ENCODE data around the gene HOXD11. TPM values are rescaled to one million over a fixed set of nuclear protein-coding genes. Genes with fewer than 3 reads are reported as not detected.

The HOXD11 gene
- total RNA-seq, 2 experiments from 2014 or later = not detected

GRCh38 chr2:176110415-176111308, 3.6 kb downstream of the HOXD11 start:
- H3K4me3 Mint-ChIP-seq = no peak overlapping the region
- ChIA-PET CTCF (interaction anchor here (0.5 to 2.7 kb wide), 13 partner anchors 8 to 1038 kb away, joined by 3 to 20 read pairs (median 4); no protein-coding TSS in a partner anchor), POLR2A (interaction anchor here (0.7 kb wide), 1 partner anchor 77 kb away, joined by 3 read pairs; no protein-coding TSS in a partner anchor)
- H3K27ac Mint-ChIP-seq = no peak overlapping the region
- H3K4me1 Mint-ChIP-seq = peaks cover 17% of the 10 kb centered on the region
- ATAC-seq = no peak
- intact Hi-C loops (cut with DNase I, micrococcal nuclease) = loop anchor here in 1 of 2 experiments (5.0 kb wide), 2 partner anchors 33 to 52 kb away; no protein-coding TSS in a partner anchor
- H3K27me3 Mint-ChIP-seq = peaks cover 72% of the 10 kb centered on the region
- no peaks in the 10 kb centered on the region for H3K9me3 Mint-ChIP-seq (ENCODE audit: low read depth)
- H3K36me3 Mint-ChIP-seq (ENCODE audit: low read depth) = no peaks in the 10 kb centered on the region
- DNase-seq = no peak

GRCh38 chr2:176111309-176111663, 4.2 kb downstream of the HOXD11 start:
- no peak for ATAC-seq
- H3K27me3 Mint-ChIP-seq = peaks cover 70% of the 10 kb centered on the region
- H3K27ac Mint-ChIP-seq = no peak overlapping the region

GRCh38 chr2:176111846-176112374, 4.8 kb downstream of the HOXD11 start:
- Mint-ChIP-seq H3K27me3 (peaks cover 73% of the 10 kb centered on the region), H3K4me3 (no peak overlapping the region), H3K27ac (no peak overlapping the region), H3K9me3 (ENCODE audit: low read depth) (peaks cover 2% of the 10 kb centered on the region), H3K4me1 (peaks cover 10% of the 10 kb centered on the region), H3K36me3 (ENCODE audit: low read depth) (no peaks in the 10 kb centered on the region)
- no peak for ATAC-seq
- DNase-seq = no peak
- intact Hi-C loops (cut with DNase I, micrococcal nuclease) = loop anchor here (2.0 to 5.0 kb wide), 3 partner anchors 27 to 50 kb away; no protein-coding TSS in a partner anchor
- ChIA-PET POLR2A (no interaction called here), CTCF (interaction anchor here (0.5 to 2.7 kb wide), 6 partner anchors 9 to 953 kb away, joined by 3 to 20 read pairs (median 10); no protein-coding TSS in a partner anchor)

More at GRCh38 chr2:176111309-176111663, 4.2 kb downstream of the HOXD11 start:
- Mint-ChIP-seq H3K4me1 (peaks cover 11% of the 10 kb centered on the region), H3K4me3 (no peak overlapping the region), H3K36me3 (ENCODE audit: low read depth) (no peaks in the 10 kb centered on the region), H3K9me3 (ENCODE audit: low read depth) (no peaks in the 10 kb centered on the region)
- DNase-seq = peak; percentile 60
- ChIA-PET POLR2A (interaction anchor here (0.7 kb wide), 1 partner anchor 76 kb away, joined by 3 read pairs; no protein-coding TSS in a partner anchor), CTCF (interaction anchor here (0.5 to 2.7 kb wide), 11 partner anchors 9 to 1037 kb away, joined by 3 to 20 read pairs (median 5); no protein-coding TSS in a partner anchor)
- intact Hi-C loops (cut with DNase I, micrococcal nuclease) = loop anchor here in 1 of 2 experiments (5.0 kb wide), 2 partner anchors 34 to 51 kb away; no protein-coding TSS in a partner anchor

GRCh38 chr2:176112375-176113302, 5.6 kb downstream of the HOXD11 start:
- ATAC-seq = no peak
- ChIA-PET POLR2A (no interaction called here), CTCF (interaction anchor here (1.4 to 1.7 kb wide), 2 partner anchors 15 to 17 kb away, joined by 4 read pairs; no protein-coding TSS in a partner anchor)
- H3K4me3 Mint-ChIP-seq = no peak overlapping the region
- H3K9me3 Mint-ChIP-seq (ENCODE audit: low read depth) = peaks cover 2% of the 10 kb centered on the region
- DNase-seq = no peak
- intact Hi-C loops (cut with DNase I, micrococcal nuclease) = loop anchor here (2.0 to 5.0 kb wide), 3 partner anchors 28 to 50 kb away; no protein-coding TSS in a partner anchor
- peaks cover 7% of the 10 kb centered on the region for H3K4me1 Mint-ChIP-seq
- H3K27ac Mint-ChIP-seq = no peak overlapping the region
- H3K27me3 Mint-ChIP-seq = peaks cover 75% of the 10 kb centered on the region
- H3K36me3 Mint-ChIP-seq (ENCODE audit: low read depth) = no peaks in the 10 kb centered on the region

- ChIA-PET POLR2A (no interaction called here), CTCF (interaction anchor here (0.8 to 1.9 kb wide), 6 partner anchors 8 to 29 kb away, joined by 3 to 6 read pairs (median 4); partner anchors contain the start of gene HOXD9)
- no peak overlapping the region for H3K4me3 Mint-ChIP-seq
- peaks cover 8% of the 10 kb centered on the region for H3K4me1 Mint-ChIP-seq
- H3K36me3 Mint-ChIP-seq (ENCODE audit: low read depth) = no peaks in the 10 kb centered on the region
- DNase-seq (no peak), ATAC-seq (no peak)
- no peak overlapping the region for H3K27ac Mint-ChIP-seq
- peaks cover 79% of the 10 kb centered on the region for H3K27me3 Mint-ChIP-seq
- H3K9me3 Mint-ChIP-seq (ENCODE audit: low read depth) = peaks cover 4% of the 10 kb centered on the region
- intact Hi-C loops (cut with DNase I, micrococcal nuclease) = loop anchor here in 1 of 2 experiments (5.0 kb wide), 2 partner anchors 37 to 48 kb away; no protein-coding TSS in a partner anchor
These were observed 7.2 kb downstream of the HOXD11 start for GRCh38 chr2:176114120-176114929.

- H3K4me3 Mint-ChIP-seq = no peak overlapping the region
- DNase-seq = no peak
- H3K27me3 Mint-ChIP-seq = peaks cover 78% of the 10 kb centered on the region
- peaks cover 6% of the 10 kb centered on the region for H3K4me1 Mint-ChIP-seq
- H3K36me3 Mint-ChIP-seq (ENCODE audit: low read depth) = no peaks in the 10 kb centered on the region
- ChIA-PET CTCF (interaction anchor here (1.4 to 1.9 kb wide), 2 partner anchors 12 to 30 kb away, joined by 6 read pairs; no protein-coding TSS in a partner anchor), POLR2A (interaction anchor here (0.7 kb wide), 1 partner anchor 77 kb away, joined by 4 read pairs; no protein-coding TSS in a partner anchor)
- intact Hi-C loops (cut with DNase I, micrococcal nuclease) = loop anchor here in 1 of 2 experiments (5.0 kb wide), 2 partner anchors 38 to 47 kb away; no protein-coding TSS in a partner anchor
- H3K9me3 Mint-ChIP-seq (ENCODE audit: low read depth) = peaks cover 4% of the 10 kb centered on the region
- ATAC-seq = no peak
- no peak overlapping the region for H3K27ac Mint-ChIP-seq
These were observed 8.0 kb downstream of the HOXD11 start for GRCh38 chr2:176114930-176115625.

- no peak for DNase-seq
- intact Hi-C loops (cut with DNase I, micrococcal nuclease) = no loop called here
- no peak for ATAC-seq
- H3K27ac Mint-ChIP-seq = no peak within 1 kb of the TSS
- H3K4me1 Mint-ChIP-seq = peaks cover 6% of the 10 kb centered on the region
- no peaks in the 10 kb centered on the region for H3K36me3 Mint-ChIP-seq (ENCODE audit: low read depth)
- ChIA-PET CTCF (interaction anchor here (1.1 kb wide), 1 partner anchor 17 kb away, joined by 4 read pairs; no protein-coding TSS in a partner anchor), POLR2A (no interaction called here)
- H3K4me3 Mint-ChIP-seq = no peak within 1 kb of the TSS
- H3K27me3 Mint-ChIP-seq = peaks cover 81% of the 10 kb centered on the region
- peaks cover 4% of the 10 kb centered on the region for H3K9me3 Mint-ChIP-seq (ENCODE audit: low read depth)
These were observed 9.1 kb downstream of the HOXD11 start, which contains the start of gene HOXD10 for GRCh38 chr2:176115883-176116813. Gene HOXD10, plus strand, starts transcription at chr2:176116778. Its CDS starts 56 bp downstream, at chr2:176116834.

GRCh38 chr2:176117162-176117822, 10.2 kb downstream of the HOXD11 start:
- H3K4me1 Mint-ChIP-seq = peaks cover 4% of the 10 kb centered on the region
- peaks cover 72% of the 10 kb centered on the region for H3K27me3 Mint-ChIP-seq
- no peak for DNase-seq
- ChIA-PET POLR2A (no interaction called here), CTCF (interaction anchor here (0.6 to 1.4 kb wide), 5 partner anchors 9 to 750 kb away, joined by 3 to 4 read pairs (median 3); no protein-coding TSS in a partner anchor)
- no peak overlapping the region for H3K27ac Mint-ChIP-seq
- H3K4me3 Mint-ChIP-seq = no peak overlapping the region
- intact Hi-C loops (cut with DNase I, micrococcal nuclease) = no loop called here
- ATAC-seq = no peak
- no peaks in the 10 kb centered on the region for H3K36me3 Mint-ChIP-seq (ENCODE audit: low read depth)
- H3K9me3 Mint-ChIP-seq (ENCODE audit: low read depth) = peaks cover 4% of the 10 kb centered on the region
